MM.1S (cell line): ENCODE results near the gene SERPINA4.

Experiments
- DNase-seq: peaks from one replicate; pipeline ENCODE4 v3.0.0-alpha.2; 2015
- H2AFZ ChIP-seq: fragments of 300-600 bp; sonication (generic); 2 replicates; pipeline ENCODE4 v1.6.0; 2016; ENCODE audit warnings: antibody characterized with exemption, low read length
- H3F3A ChIP-seq: fragments of 300-600 bp; sonication (generic); 2 replicates; pipeline ENCODE4 v1.6.1; 2016; ENCODE audit warnings: mild to moderate bottlenecking, antibody characterized with exemption, low read length, moderate library complexity, mixed read lengths; ENCODE audit not compliant: insufficient read depth
- H3K27ac ChIP-seq: fragments of 300-600 bp; sonication (generic); 2 replicates; pipeline ENCODE4 v1.5.1; 2016; ENCODE audit warnings: mild to moderate bottlenecking, low read length
- H3K27me3 ChIP-seq: fragments of 300-600 bp; sonication (generic); replicated peaks from 2 replicates; pipeline ENCODE4 v1.6.0; 2016; ENCODE audit warnings: low read length; ENCODE audit not compliant: insufficient read depth
- H3K36me3 ChIP-seq: fragments of 300-600 bp; sonication (generic); replicated peaks from 2 replicates; pipeline ENCODE4 v1.6.1; 2016; ENCODE audit warnings: mild to moderate bottlenecking, low read length, mixed read lengths; ENCODE audit not compliant: insufficient read depth
- H3K4me1 ChIP-seq: fragments of 300-600 bp; sonication (generic); 2 replicates; pipeline ENCODE4 v1.6.1; 2016; ENCODE audit warnings: low read length, mixed read lengths
- H3K4me2 ChIP-seq: fragments of 300-600 bp; sonication (generic); 2 replicates; pipeline ENCODE4 v1.6.0; 2016; ENCODE audit warnings: low read depth, low read length
- H3K4me3 ChIP-seq: fragments of 300-600 bp; sonication (generic); 2 replicates; pipeline ENCODE4 v1.5.1; 2016; ENCODE audit warnings: low read length, mixed read lengths
- H3K79me2 ChIP-seq: fragments of 300-600 bp; sonication (generic); 2 replicates; pipeline ENCODE4 v1.6.1; 2016; ENCODE audit warnings: mixed run types, low read length, mixed read lengths
- H3K9ac ChIP-seq: fragments of 300-600 bp; sonication (generic); 2 replicates; pipeline ENCODE4 v1.6.1; 2016; ENCODE audit warnings: low read length, mixed read lengths
- H3K9me2 ChIP-seq: fragments of 300-600 bp; sonication (generic); replicated peaks from 2 replicates; pipeline ENCODE4 v1.6.1; 2016; ENCODE audit warnings: mild to moderate bottlenecking, low read length, mixed read lengths; ENCODE audit not compliant: insufficient read depth
- H3K9me3 ChIP-seq: fragments of 300-600 bp; sonication (generic); replicated peaks from 2 replicates; pipeline ENCODE4 v1.6.1; 2016; ENCODE audit warnings: mild to moderate bottlenecking, low read length, mixed read lengths; ENCODE audit not compliant: insufficient read depth
- H4K20me1 ChIP-seq: fragments of 300-600 bp; sonication (generic); 2 replicates; pipeline ENCODE4 v1.6.1; 2016; ENCODE audit warnings: mild to moderate bottlenecking, low read length, moderate library complexity, mixed read lengths; ENCODE audit not compliant: insufficient read depth
- CTCF ChIP-seq: fragments of 300-600 bp; sonication (generic); IDR thresholded peaks from 2 replicates; pipeline ENCODE4 v1.5.1; 2016; ENCODE audit warnings: antibody characterized with exemption, low read length, mixed read lengths
- EZH2 ChIP-seq: fragments of 300-600 bp; sonication (generic); optimal IDR thresholded peaks from 2 replicates; pipeline ENCODE3; 2017; ENCODE audit warnings: low read depth, mild to moderate bottlenecking, antibody characterized with exemption, low read length, mixed read lengths
- EZH2phosphoT487 ChIP-seq: fragments of 300-600 bp; sonication (generic); IDR thresholded peaks from 2 replicates; pipeline ENCODE4 v1.6.1; 2018; ENCODE audit warnings: antibody characterized with exemption, low read length

Gene SERPINA4

DNA sequence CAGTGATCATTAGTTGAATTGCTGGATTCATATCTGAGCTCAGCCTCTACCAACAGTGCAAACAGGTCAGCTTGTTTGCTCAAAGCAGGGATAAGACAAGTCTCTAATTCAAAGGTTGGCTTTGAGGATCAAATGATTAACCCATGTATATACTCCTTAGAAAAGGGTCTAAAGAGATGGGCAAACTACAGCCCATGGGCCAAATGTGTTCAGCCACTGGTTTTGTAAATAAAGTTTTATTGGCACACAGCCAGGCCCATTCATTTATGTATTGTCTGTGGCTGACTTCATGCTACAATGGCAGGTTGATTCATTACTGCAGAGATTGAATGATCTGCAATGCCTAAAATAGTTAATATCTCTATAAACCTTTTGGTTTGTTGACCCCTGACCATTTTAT lies 3.1 kb downstream of the SERPINA4 start:
- Histone ChIP-seq H3K79me2 (no peaks in the 10 kb centered on the region), H3K4me3 (no peak overlapping the region), H3K9ac (no peak overlapping the region), H3K4me2 (no peak overlapping the region), H3K4me1 (no peaks in the 10 kb centered on the region), H3K9me3 (no peaks in the 10 kb centered on the region), H2AFZ (no peak overlapping the region), H3K27me3 (no peaks in the 10 kb centered on the region), H3K9me2 (no peaks in the 10 kb centered on the region), H4K20me1 (no peaks in the 10 kb centered on the region), H3K36me3 (no peaks in the 10 kb centered on the region), H3F3A (no peaks in the 10 kb centered on the region), H3K27ac (no peak overlapping the region)
- DNase-seq: no peak
- TF ChIP-seq EZH2 (no peak), EZH2phosphoT487 (no peak), CTCF (no peak)

DNA sequence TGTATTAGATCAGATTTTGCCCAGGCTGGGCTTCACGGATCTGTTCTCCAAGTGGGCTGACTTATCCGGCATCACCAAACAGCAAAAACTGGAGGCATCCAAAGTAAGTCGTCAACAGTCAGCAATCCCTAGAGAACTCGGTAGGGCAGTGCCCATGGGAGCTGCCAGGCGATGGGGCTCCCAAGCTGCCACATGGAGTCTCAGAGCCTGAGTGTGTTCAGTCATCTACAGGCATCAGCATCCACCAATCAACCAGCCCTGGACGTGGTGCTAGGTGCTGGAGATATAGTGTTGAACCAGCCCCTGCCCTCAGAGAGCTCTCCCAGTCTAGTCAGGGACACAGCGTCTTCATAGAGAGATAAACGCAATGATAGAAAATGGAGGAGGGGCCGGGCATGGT lies 6.9 kb downstream of the SERPINA4 start:
- Histone ChIP-seq H3K27ac (no peak overlapping the region), H3K79me2 (no peaks in the 10 kb centered on the region), H3K27me3 (no peaks in the 10 kb centered on the region), H3K9me3 (no peaks in the 10 kb centered on the region), H3K9ac (no peak overlapping the region), H2AFZ (no peak overlapping the region), H3K4me3 (no peak overlapping the region), H3K4me1 (no peaks in the 10 kb centered on the region), H3K9me2 (no peaks in the 10 kb centered on the region), H3K4me2 (no peak overlapping the region), H3K36me3 (no peaks in the 10 kb centered on the region), H3F3A (no peaks in the 10 kb centered on the region), H4K20me1 (no peaks in the 10 kb centered on the region)
- TF ChIP-seq EZH2 (no peak), EZH2phosphoT487 (no peak), CTCF (no peak)
- no peak for DNase-seq

DNA sequence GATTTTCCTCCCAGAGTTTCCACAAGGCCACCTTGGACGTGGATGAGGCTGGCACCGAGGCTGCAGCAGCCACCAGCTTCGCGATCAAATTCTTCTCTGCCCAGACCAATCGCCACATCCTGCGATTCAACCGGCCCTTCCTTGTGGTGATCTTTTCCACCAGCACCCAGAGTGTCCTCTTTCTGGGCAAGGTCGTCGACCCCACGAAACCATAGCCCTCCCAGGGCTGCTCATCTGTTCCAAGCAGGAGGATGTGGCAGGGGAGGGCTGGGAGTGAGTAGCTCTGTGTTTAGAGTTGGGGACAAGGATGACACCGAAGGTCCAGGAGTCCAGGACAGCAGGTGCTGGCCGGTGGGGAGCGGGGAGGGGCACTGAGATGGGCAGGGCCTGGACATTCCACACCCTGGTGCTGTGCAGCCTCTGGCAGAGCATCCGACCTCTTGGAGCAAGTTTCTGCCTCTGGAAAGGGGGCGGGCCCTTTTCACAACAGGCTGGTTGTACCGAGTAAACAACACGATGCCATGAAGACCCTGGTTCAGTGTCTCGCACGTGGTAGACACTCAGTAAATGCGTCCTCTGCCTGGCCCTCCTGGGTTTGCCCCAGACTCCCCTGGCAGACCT lies 8.2 kb downstream of the SERPINA4 start:
- H2AFZ ChIP-seq: no peak overlapping the region
- H3F3A ChIP-seq: no peaks in the 10 kb centered on the region
- H3K9me2 ChIP-seq: no peaks in the 10 kb centered on the region
- no peak overlapping the region for H3K9ac ChIP-seq
- H3K9me3 ChIP-seq: no peaks in the 10 kb centered on the region
- H3K36me3 ChIP-seq: no peaks in the 10 kb centered on the region
- no peak for TF ChIP-seq EZH2phosphoT487
- TF ChIP-seq CTCF: no peak
- TF ChIP-seq EZH2: no peak
- H3K79me2 ChIP-seq: no peaks in the 10 kb centered on the region
- no peak overlapping the region for H3K27ac ChIP-seq
- H4K20me1 ChIP-seq: no peaks in the 10 kb centered on the region
- no peaks in the 10 kb centered on the region for H3K4me1 ChIP-seq
- no peak overlapping the region for H3K4me3 ChIP-seq
- DNase-seq: no peak
- no peak overlapping the region for H3K4me2 ChIP-seq
- no peaks in the 10 kb centered on the region for H3K27me3 ChIP-seq
